Fibroblast of mammary gland (primary cell): ENCODE results near the gene DPH6.
"Not testable (repeated sequence)": the region's sequence is repeated elsewhere in the genome, so short reads cannot be mapped to it uniquely, and the experiment has no call there.

Source experiments
- DNase-seq: peaks from one replicate; pipeline ENCODE4 v3.0.0-alpha.2; 2010; ENCODE audit warnings: low read depth
- H3K4me3 ChIP-seq: 2 replicates; pipeline ENCODE4 v1.5.1; 2011; ENCODE audit warnings: low read depth, mild to moderate bottlenecking, low read length, moderate library complexity; ENCODE audit not compliant: control insufficient read depth
- CTCF ChIP-seq: conservative IDR thresholded peaks from 2 replicates; pipeline ENCODE4 v1.5.1; 2011; ENCODE audit warnings: low read depth, low read length, inconsistent platforms; ENCODE audit not compliant: control insufficient read depth, insufficient read depth

Gene DPH6

GRCh38 chr15:35349916-35350315, 196.0 kb downstream of the DPH6 start:
- no peak for DNase-seq
- no peak for TF ChIP-seq CTCF
- H3K4me3 ChIP-seq, result no peak overlapping the region

- no peak for DNase-seq
- no peak for TF ChIP-seq CTCF
- no peak overlapping the region for H3K4me3 ChIP-seq
Measured at GRCh38 chr15:35330916-35331315, 215.0 kb downstream of the DPH6 start.

GRCh38 chr15:35330048-35330695, 215.8 kb downstream of the DPH6 start:
- no peak for TF ChIP-seq CTCF
- no peak for DNase-seq
- no peak overlapping the region for H3K4me3 ChIP-seq

- TF ChIP-seq CTCF, result no peak
- DNase-seq, result peak; percentile 46
- no peak overlapping the region for H3K4me3 ChIP-seq
Measured at GRCh38 chr15:35329521-35329961, 216.4 kb downstream of the DPH6 start.

GRCh38 chr15:35328836-35329235, 217.1 kb downstream of the DPH6 start:
- H3K4me3 ChIP-seq, DNase-seq: not testable (repeated sequence)

- no peak for DNase-seq
- no peak for TF ChIP-seq CTCF
- no peak overlapping the region for H3K4me3 ChIP-seq
Measured at GRCh38 chr15:35327789-35328188, 218.2 kb downstream of the DPH6 start.

- TF ChIP-seq CTCF, result no peak
- H3K4me3 ChIP-seq, result no peak overlapping the region
- DNase-seq, result no peak
Measured at GRCh38 chr15:35325374-35325941, 220.5 kb downstream of the DPH6 start.
